A549 (cell line): ENCODE data around the gene NCEH1. TPM values are rescaled to one million over a fixed set of nuclear protein-coding genes. Genes with fewer than 3 reads are reported as not detected.

Experiments used
- ATAC-seq, 2 experiments: fragments of 200-7000 bp in 1 of 2; fragments of >200 bp in 1 of 2; cut with Nextera tagmentation in 1 of 2; cut with Tn5 transposase in 1 of 2; 3 replicates each; pipeline versions ENCODE4 v1.8.0 to v1.9.1; 2018 to 2020; ENCODE audit warnings: mild to moderate bottlenecking in 1 of 2, moderate library complexity in 1 of 2
- CTCF ChIA-PET: fragments of 300-600 bp; sonication (Branson Sonifier 250); formaldehyde crosslinking; extraction: SDS; loops from one replicate; lab custom pipeline; 2021; ENCODE audit warnings: antibody characterized with exemption, inconsistent platforms; lab: Yijun Ruan, JAX
- POLR2A ChIA-PET: fragments of 350-600 bp; formaldehyde crosslinking; extraction: SDS; loops from one replicate; lab custom pipeline; 2021; ENCODE audit warnings: antibody characterized with exemption, inconsistent platforms; lab: Yijun Ruan, JAX
- DNase-seq, 2 experiments: peaks; one replicate each; pipeline versions ENCODE4 v3.0.0 to v3.0.0-alpha.2; 2011 to 2016; ENCODE audit warnings: low read depth in 1 of 2, low spot score in 1 of 2
- FAIRE-seq: peaks from 2 replicates; lab custom pipeline; 2011; peaks lifted over from hg19 to GRCh38; lab: Jason Lieb, UNC
- H3K27ac ChIP-seq, 2 experiments: fragments of >200 bp; sonication (Bioruptor Twin); formaldehyde crosslinking; 3 replicates each; pipeline ENCODE4 v1.5.1; 2016 to 2017
- H3K4me1 ChIP-seq: fragments of >200 bp; sonication (Bioruptor Twin); formaldehyde crosslinking; 3 replicates; pipeline ENCODE4 v1.6.1; 2016
- H3K4me2 ChIP-seq: fragments of >200 bp; sonication (Bioruptor Twin); formaldehyde crosslinking; 3 replicates; pipeline ENCODE4 v1.6.1; 2016
- H3K4me3 ChIP-seq: fragments of >200 bp; sonication (Bioruptor Twin); formaldehyde crosslinking; 3 replicates; pipeline ENCODE4 v1.5.1; 2016
- H3K9me3 ChIP-seq: fragments of >200 bp; sonication (Bioruptor Twin); formaldehyde crosslinking; 3 replicates; pipeline ENCODE4 v1.6.1; 2016
- CBX2 ChIP-seq: fragments of 200-600 bp; sonication (generic); IDR thresholded peaks from 2 replicates; pipeline ENCODE4 v1.6.1; 2016; ENCODE audit warnings: low read depth, mild to moderate bottlenecking, borderline replicate concordance
- CBX8 ChIP-seq: fragments of 200-600 bp; sonication (generic); IDR thresholded peaks from 2 replicates; pipeline ENCODE4 v1.6.1; 2016
- CHD2 ChIP-seq: fragments of 150-350 bp; IDR thresholded peaks from 2 replicates; pipeline ENCODE4 v1.6.1; 2014; ENCODE audit warnings: low read length; ENCODE audit not compliant: partially characterized antibody
- CHD4 ChIP-seq: fragments of 200-600 bp; sonication (generic); IDR thresholded peaks from 2 replicates; pipeline ENCODE4 v1.6.1; 2016; ENCODE audit warnings: antibody characterized with exemption, mild to moderate bottlenecking, borderline replicate concordance
- EHF ChIP-seq: fragments of 250-450 bp; sonication (Bioruptor Pico); IDR thresholded peaks from 2 replicates; pipeline ENCODE4 v1.5.0; 2020; ENCODE audit warnings: mild to moderate bottlenecking
- EHMT2 ChIP-seq: fragments of 200-600 bp; sonication (generic); IDR thresholded peaks from 2 replicates; pipeline ENCODE4 v1.6.1; 2016; ENCODE audit warnings: antibody characterized with exemption, low read depth, mild to moderate bottlenecking, moderate library complexity
- EP300 ChIP-seq, 2 experiments: fragments of >200 bp; sonication (Bioruptor Twin); formaldehyde crosslinking; IDR thresholded peaks; 2 replicates in 1 of 2; 3 replicates in 1 of 2; pipeline ENCODE4 v1.6.1; 2016 to 2017
- FOSB ChIP-seq: fragments of 250-450 bp; sonication (Bioruptor Pico); IDR thresholded peaks from 2 replicates; pipeline ENCODE4 v1.5.0; 2020; ENCODE audit warnings: mild to moderate bottlenecking, moderate library complexity
- FOXS1 ChIP-seq: fragments of 250-450 bp; sonication (Bioruptor Pico); IDR thresholded peaks from 2 replicates; pipeline ENCODE4 v1.5.0; 2020; ENCODE audit warnings: mild to moderate bottlenecking, moderate library complexity
- HEYL ChIP-seq: fragments of 250-450 bp; sonication (Bioruptor Pico); IDR thresholded peaks from 2 replicates; pipeline ENCODE4 v1.8.0; 2021; ENCODE audit warnings: mild to moderate bottlenecking, moderate library complexity
- HOXB13 ChIP-seq: fragments of 250-450 bp; sonication (Bioruptor Pico); IDR thresholded peaks from 2 replicates; pipeline ENCODE4 v1.5.0; 2020; ENCODE audit warnings: low read depth, mild to moderate bottlenecking, moderate library complexity
- JUN ChIP-seq, 2 experiments: fragments of >200 bp; sonication (Bioruptor Twin); formaldehyde crosslinking; IDR thresholded peaks; 2 replicates in 1 of 2; 3 replicates in 1 of 2; pipeline ENCODE4 v1.6.1; 2016 to 2017
- KDM1A ChIP-seq: fragments of 200-600 bp; sonication (generic); IDR thresholded peaks from 2 replicates; pipeline ENCODE4 v1.6.1; 2016; ENCODE audit warnings: low read depth, mild to moderate bottlenecking
- MAFK ChIP-seq: fragments of 450-650 bp; IDR thresholded peaks from 2 replicates; pipeline ENCODE4 v1.6.1; 2014; ENCODE audit not compliant: partially characterized antibody
- NPAS2 ChIP-seq: fragments of 250-450 bp; sonication (Bioruptor Pico); IDR thresholded peaks from 2 replicates; pipeline ENCODE4 v1.8.0; 2022; ENCODE audit warnings: mild to moderate bottlenecking, moderate library complexity, borderline replicate concordance
- NR3C1 ChIP-seq: fragments of >200 bp; sonication (Bioruptor Twin); formaldehyde crosslinking; IDR thresholded peaks from 3 replicates; pipeline ENCODE4 v1.6.1; 2017
- PBX3 ChIP-seq: IDR thresholded peaks from 2 replicates; pipeline ENCODE4 v1.6.1; 2012
- PHF8 ChIP-seq: fragments of 200-600 bp; sonication (generic); IDR thresholded peaks from 2 replicates; pipeline ENCODE4 v1.6.1; 2016; ENCODE audit warnings: low read depth, mild to moderate bottlenecking, antibody characterized with exemption, moderate library complexity, borderline replicate concordance
- RARB ChIP-seq: fragments of 250-450 bp; sonication (Bioruptor Pico); IDR thresholded peaks from 2 replicates; pipeline ENCODE4 v1.8.0; 2021; ENCODE audit warnings: mild to moderate bottlenecking, moderate library complexity
- RNF2 ChIP-seq: fragments of 200-600 bp; sonication (generic); IDR thresholded peaks from 2 replicates; pipeline ENCODE4 v1.6.1; 2016; ENCODE audit warnings: low read depth, mild to moderate bottlenecking, antibody characterized with exemption, moderate library complexity, borderline replicate concordance
- SMC3 ChIP-seq: fragments of >200 bp; sonication (Bioruptor Twin); formaldehyde crosslinking; IDR thresholded peaks from 3 replicates; pipeline ENCODE4 v1.6.1; 2018; ENCODE audit warnings: inconsistent platforms
- TP53 ChIP-seq: fragments of 250-450 bp; sonication (Bioruptor Pico); IDR thresholded peaks from 2 replicates; pipeline ENCODE4 v1.5.0; 2021; ENCODE audit warnings: mild to moderate bottlenecking, moderate library complexity
- ZFP36 ChIP-seq: fragments of 450-650 bp; IDR thresholded peaks from 2 replicates; pipeline ENCODE4 v1.6.1; 2014; ENCODE audit warnings: borderline replicate concordance; ENCODE audit not compliant: partially characterized antibody
- WGBS: methylation state at CpG from one replicate; pipeline ENCODE4 v1.1.6; 2017; ENCODE audit errors: missing lambda C conversion rate; 5-methylcytosine and 5-hydroxymethylcytosine counted together
- polyA plus RNA-seq, 4 experiments: library from polyadenylated mRNA; depleted of rRNA in 3 of 4; stranded (reverse); fragments of >200 nt; fragmentation: RNase III in 1 of 4; extraction: RNeasy Plus Mini Kit Qiagen cat#74134 plus additional on column Dnase treatment in 1 of 4; gene quantifications; 2 replicates in 3 of 4; 3 replicates in 1 of 4; pipeline ENCODE4 v1.2.3, GENCODE V29; 2011 to 2017
- TF ChIP-seq, protein P1 (sequence below): fragments of 250-450 bp; sonication (Bioruptor Pico); IDR thresholded peaks from 2 replicates; pipeline ENCODE4 v1.5.0; 2020; ENCODE audit warnings: low read depth, mild to moderate bottlenecking, moderate library complexity
- TF ChIP-seq, protein P2 (sequence below): fragments of 150-350 bp; IDR thresholded peaks from 2 replicates; pipeline ENCODE4 v1.6.1; 2014; ENCODE audit warnings: low read depth, mild to moderate bottlenecking, low read length

NCEH1 gene
- polyA plus RNA-seq, 2 of the 4 experiments (the other 2 are of a cell fraction): 21.4 to 33.2 TPM

DNA sequence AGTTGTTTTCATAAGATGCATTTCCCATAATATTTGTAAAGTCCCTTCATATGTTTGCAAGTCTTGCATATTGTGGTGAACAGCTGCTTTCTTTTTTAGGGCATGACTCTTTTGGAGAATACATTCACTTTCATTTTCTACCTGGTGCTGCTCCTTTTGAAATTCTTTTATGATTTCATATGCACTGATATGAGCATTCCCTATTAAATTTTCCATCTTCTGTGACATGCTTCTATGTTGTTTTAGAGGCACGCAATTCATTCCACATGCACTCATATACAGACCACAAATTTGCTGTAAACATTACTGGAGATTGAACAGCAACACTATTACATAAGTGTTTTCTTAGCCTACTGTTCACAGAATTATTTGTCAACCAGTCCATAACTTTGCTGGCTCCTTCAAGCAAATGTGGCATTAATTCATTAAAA, 94.8 kb downstream of the NCEH1 start:
- Histone ChIP-seq H3K27ac (no peak overlapping the region), H3K4me3 (no peak overlapping the region), H3K4me1 (0 out of 3 replicates have a peak, but pooled peaks cover 2% of the 10 kb centered on the region), H3K9me3 (no peaks in the 10 kb centered on the region), H3K4me2 (no peak overlapping the region)
- TF ChIP-seq EHMT2 (no peak), PHF8 (no peak), EP300 (IDR thresholded peaks at IDR 0.05) (no peak), RNF2 (no peak), HOXB13 (CRISPR knock-in tag) (no peak), NPAS2 (CRISPR knock-in tag) (no peak), CHD2 (no peak), KDM1A (no peak), FOXS1 (CRISPR knock-in tag) (no peak), CBX2 (no peak), RARB (CRISPR knock-in tag) (no peak), CBX8 (no peak), SMC3 (no peak), TP53 (CRISPR knock-in tag) (no peak), PBX3 (no peak), NR3C1 (no peak)
- TF ChIP-seq, protein P1, sequence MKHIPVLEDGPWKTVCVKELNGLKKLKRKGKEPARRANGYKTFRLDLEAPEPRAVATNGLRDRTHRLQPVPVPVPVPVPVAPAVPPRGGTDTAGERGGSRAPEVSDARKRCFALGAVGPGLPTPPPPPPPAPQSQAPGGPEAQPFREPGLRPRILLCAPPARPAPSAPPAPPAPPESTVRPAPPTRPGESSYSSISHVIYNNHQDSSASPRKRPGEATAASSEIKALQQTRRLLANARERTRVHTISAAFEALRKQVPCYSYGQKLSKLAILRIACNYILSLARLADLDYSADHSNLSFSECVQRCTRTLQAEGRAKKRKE (CRISPR knock-in tag): no peak
- TF ChIP-seq, protein P2, sequence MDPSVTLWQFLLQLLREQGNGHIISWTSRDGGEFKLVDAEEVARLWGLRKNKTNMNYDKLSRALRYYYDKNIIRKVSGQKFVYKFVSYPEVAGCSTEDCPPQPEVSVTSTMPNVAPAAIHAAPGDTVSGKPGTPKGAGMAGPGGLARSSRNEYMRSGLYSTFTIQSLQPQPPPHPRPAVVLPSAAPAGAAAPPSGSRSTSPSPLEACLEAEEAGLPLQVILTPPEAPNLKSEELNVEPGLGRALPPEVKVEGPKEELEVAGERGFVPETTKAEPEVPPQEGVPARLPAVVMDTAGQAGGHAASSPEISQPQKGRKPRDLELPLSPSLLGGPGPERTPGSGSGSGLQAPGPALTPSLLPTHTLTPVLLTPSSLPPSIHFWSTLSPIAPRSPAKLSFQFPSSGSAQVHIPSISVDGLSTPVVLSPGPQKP: no peak
- ATAC-seq (no peak), FAIRE-seq (no peak), DNase-seq (no peak)
- CTCF ChIA-PET: interaction anchor here (1.3 kb wide), 1 partner anchor 20 kb away, joined by 4 read pairs; no protein-coding TSS in a partner anchor
- 91% methylated on average over 1 of the region's 1 CpG for WGBS
- POLR2A ChIA-PET: no interaction called here

- H3K4me3 ChIP-seq: no peak overlapping the region
- POLR2A ChIA-PET: no interaction called here
- no peak overlapping the region for H3K4me2 ChIP-seq
- no peak for ATAC-seq
- FAIRE-seq: no peak
- no peaks in the 10 kb centered on the region for H3K9me3 ChIP-seq
- no peak for TF ChIP-seq ZFP36
- TF ChIP-seq JUN (IDR thresholded peaks at IDR 0.05): no peak
- no peak for TF ChIP-seq SMC3
- no peak for TF ChIP-seq CHD4
- no peak for TF ChIP-seq NPAS2 (CRISPR knock-in tag)
- no peak for TF ChIP-seq FOSB
- TF ChIP-seq CHD2: no peak
- no peak for TF ChIP-seq PBX3
- TF ChIP-seq MAFK: no peak
- TF ChIP-seq NR3C1: no peak
- TF ChIP-seq EHF (CRISPR knock-in tag): no peak
- no peak for TF ChIP-seq PHF8
- no peak for TF ChIP-seq HEYL (CRISPR knock-in tag)
- TF ChIP-seq, protein P2: no peak
- TF ChIP-seq, all 56 proteins: peak for 0
- 90% methylated on average over 2 of the region's 5 CpGs for WGBS
- DNase-seq: no peak
- Histone ChIP-seq H3K27ac (no peak overlapping the region), H3K4me1 (0 out of 3 replicates have a peak, but pooled peaks cover 2% of the 10 kb centered on the region)
- CTCF ChIA-PET: interaction anchor here (1.3 kb wide), 1 partner anchor 20 kb away, joined by 4 read pairs; no protein-coding TSS in a partner anchor
Measured at GRCh38 chr3:172615296-172615695, 95.6 kb downstream of the NCEH1 start.
